Peyer's patch (tissue), 4 donors: ENCODE data around the gene KRT72.

Experiments
- CTCF ChIP-seq, 6 experiments: fragments of 450-650 bp in 4 of 6; fragments of 200-600 bp in 2 of 6; sonication (generic) in 1 of 6; IDR thresholded peaks; one replicate each; pipeline ENCODE4 v1.5.1; 2017 to 2019; ENCODE audit warnings: antibody characterized with exemption in 6 of 6, mild to moderate bottlenecking in 3 of 6, moderate library complexity in 1 of 6
- POLR2A ChIP-seq, 2 donors: fragments of 450-650 bp; IDR thresholded peaks; one replicate each; pipeline ENCODE4 v1.5.1; 2017; ENCODE audit warnings: antibody characterized with exemption in 2 of 2, mild to moderate bottlenecking in 2 of 2, moderate library complexity in 2 of 2

DNA sequence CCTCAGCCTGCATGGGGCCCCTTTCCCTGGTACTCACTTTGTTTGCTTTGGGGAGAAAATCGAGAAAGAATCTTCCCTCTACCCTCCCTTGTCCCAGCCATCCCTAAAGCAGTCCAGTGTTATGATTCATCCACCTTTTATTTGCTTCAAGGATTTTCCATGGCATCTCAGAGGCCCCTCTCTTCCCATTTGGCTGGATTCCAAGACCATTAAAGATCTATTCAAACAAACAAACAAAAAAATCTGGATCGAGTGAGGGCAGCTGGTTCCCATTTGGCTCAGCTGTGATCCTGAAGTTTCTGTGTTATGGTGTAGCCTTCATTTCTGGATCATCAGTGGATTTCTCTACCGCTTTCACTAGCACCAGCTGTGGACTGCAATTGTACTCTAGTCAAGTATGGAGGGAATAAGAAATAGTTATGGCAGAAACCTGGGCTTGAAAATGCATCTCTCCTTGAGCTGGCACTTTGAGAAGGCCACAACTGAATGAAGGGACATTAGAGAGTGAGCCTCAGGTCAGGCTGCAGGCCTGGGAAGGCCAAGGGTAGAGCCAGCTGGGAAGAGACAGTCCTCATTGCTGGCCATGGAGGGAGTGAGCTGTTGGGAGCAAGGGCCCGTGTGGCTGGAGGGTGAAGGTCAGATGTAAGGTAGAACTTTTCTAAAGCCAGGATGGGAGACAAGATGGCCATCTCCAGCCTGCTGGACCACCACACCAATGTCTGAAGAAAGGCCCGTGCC is 62.0 kb downstream of the KRT72 start:
- TF ChIP-seq CTCF (IDR thresholded peaks at IDR 0.05) (no peak), POLR2A (IDR thresholded peaks at IDR 0.05) (no peak)
